GM18861 (cell line): Measurements from ENCODE around the gene USP40.

Source experiments
- ATAC-seq: cut with Tn5 transposase; IDR thresholded peaks from one replicate; pipeline ENCODE4 v1.9.1; 2021; ENCODE audit not compliant: unreplicated experiment

The USP40 gene

DNA sequence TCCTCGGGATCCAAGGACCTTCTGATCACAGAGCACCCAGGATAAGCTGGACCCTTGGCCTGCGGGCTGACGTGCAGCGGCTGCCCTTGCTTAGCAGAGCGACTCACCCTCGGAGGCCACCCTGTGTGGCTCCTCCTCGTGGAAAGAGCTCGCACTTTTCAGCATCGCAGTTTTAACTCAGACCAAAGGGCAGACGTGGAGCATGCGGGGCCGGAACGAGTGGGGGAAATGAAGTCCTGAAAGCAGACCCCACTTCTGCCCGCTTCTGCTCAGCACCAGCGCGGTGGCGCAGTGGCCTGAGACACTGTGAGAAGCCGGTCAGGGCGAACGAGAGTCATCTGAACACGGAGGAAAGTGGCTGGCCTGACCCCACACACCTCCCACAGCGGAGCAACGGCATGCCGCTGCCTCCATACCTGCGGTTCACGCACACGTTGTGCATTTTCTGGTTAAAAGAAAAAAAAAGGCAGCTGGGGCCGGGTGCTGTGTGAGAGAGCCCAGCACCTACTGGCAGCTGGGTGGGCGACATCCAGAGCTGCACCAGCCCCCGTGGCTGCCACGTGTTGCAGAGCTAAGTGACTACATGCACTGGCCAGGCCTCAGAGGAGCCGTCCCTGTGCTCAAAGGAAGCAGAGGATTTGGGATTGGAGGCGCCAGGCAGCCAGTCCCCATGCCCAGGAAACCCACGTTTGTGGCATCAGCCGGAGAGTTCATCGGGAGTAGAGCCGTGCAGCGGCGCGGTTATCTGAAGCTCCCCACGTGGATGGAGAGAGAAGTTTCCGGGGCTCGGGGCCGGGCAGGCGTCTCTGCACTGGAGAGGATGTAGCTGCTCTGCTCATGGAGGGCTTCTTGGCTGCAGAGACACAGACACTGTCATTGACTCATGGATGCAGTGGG, 89.7 kb downstream of the USP40 start:
- ATAC-seq: no peak

DNA sequence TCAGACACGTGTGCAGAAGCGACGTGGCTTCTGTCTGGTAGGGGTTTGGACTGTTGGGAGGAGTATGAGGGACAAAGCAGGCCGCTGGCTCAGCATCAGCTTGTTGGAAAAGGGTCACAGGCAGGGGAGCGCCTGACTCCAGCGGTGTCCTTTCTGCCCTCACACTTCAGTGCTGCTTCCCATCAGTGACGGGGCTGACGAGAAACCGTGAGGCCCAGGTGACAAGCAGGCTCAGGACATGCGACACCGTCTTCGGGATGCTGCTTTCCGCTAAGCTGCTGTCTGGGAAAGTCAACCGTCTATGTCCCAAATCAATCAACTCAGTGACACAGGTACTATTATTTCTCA, 90.5 kb downstream of the USP40 start:
- ATAC-seq: no peak

DNA sequence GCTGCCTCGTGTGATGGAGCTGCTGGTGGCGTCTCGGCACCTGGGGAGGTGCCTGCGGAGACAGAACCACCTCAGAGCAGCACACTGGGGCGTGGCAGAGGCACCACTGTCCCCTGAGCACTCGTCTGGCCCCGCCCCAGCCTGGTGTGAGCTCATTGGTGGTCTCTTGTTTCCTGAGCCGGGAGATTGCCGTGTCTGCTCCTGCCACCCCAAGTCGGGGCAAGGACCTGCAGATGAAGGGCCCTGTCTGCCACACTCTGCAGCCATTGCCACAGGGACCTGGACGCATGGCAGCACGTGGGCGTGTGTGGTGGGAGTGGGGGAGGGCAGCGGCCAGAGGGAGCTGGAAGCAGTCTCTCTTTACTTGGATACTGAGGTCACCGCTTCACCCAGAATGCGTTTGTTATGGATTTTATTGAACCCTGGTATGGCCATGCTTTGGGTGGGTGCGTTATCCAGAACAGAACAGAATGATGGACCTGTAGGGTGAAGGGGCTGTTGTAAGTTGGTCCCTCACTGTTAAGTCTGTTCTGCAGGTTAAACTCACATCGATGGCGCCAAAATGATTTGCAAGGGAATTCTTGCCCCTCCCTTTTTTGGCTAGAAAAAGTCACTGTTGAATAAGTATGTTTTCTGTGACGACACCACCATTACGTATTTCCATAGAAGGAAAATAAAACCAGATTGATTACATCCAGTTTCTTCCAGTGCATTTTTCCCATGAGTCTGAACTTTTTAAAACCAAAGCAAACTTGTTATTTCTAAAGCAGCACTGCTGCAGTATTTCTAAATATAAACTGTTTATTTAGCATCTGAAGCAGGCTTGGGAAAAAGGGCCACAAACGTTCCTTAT, 92.0 kb downstream of the USP40 start:
- ATAC-seq: no peak

DNA sequence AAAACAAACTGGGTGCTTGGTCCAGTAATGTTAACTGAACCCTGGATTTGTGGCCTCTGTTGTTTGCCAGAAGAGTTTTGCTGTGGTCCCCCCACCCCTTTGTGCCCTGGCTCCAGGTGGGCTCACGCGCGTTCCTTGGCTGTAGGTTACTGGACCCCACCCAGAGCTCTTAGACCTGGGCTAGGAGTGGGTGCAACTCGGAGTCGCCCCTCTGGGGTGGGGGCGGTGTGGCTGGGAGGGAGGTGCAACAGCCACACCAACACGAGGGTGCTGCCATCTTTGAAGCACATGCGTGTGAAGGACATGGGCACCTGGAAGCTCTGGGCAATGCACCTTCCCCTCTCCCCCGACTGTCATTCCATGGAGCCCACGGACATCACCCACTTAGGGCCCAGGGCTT, 92.7 kb downstream of the USP40 start:
- ATAC-seq: no peak

- no peak for ATAC-seq
Observed at GRCh38 chr2:233473386-233473791, 93.2 kb downstream of the USP40 start.

DNA sequence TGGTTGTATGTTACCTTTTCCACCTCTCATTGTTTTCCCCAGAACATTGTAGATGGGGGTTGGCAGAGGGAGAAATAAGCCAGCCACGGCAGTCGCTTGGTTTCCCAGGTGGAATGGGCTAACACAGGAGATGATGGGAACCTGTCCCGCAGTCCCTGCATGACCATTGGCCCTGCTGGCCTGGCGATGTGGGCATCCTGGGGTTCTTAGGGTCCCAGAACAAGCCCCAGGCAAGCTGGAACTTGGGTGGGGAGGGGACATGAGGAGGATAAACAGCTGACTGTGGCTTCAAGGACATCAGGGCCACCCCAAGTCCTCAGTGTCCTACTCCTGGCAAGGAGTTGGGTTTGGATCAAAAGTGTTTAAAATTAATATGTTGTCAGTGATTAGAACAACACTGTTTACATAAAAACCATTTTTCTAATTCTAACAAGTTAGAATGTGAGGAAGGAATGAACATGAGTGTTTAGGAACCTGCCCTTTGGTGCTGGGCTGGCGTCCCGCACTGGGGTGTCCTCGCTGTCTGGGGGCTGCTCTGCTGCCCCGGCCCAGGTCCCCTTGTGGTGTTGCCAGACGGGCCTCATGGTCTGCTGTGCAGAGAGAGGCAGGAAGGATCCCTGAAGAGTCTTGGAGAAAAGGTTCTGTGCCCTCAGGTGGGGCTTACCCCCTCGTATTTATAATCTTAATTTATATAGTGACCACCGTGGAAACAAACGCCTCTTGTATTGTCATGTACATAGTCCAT, 95.1 kb downstream of the USP40 start:
- ATAC-seq: no peak

DNA sequence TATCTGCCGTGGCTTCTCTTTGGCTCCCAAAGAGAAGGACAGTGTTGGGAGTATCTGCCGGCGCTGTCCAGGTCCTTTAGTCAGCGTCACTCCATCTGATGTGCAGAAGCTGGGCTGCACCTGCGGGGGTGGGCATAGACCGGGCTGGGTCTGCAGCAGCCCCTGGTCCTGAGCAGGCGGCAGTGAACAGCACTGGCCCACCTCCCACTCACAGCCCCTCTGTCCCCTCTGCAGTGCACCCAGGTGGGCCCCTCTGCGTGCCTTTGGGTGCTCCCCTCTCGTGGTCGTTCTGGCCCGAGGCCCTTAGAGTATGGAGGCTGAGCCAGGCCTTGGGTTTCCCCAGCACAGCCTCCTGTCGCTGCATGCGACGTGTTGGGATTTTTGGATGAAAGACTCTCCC, 95.7 kb downstream of the USP40 start:
- no peak for ATAC-seq

DNA sequence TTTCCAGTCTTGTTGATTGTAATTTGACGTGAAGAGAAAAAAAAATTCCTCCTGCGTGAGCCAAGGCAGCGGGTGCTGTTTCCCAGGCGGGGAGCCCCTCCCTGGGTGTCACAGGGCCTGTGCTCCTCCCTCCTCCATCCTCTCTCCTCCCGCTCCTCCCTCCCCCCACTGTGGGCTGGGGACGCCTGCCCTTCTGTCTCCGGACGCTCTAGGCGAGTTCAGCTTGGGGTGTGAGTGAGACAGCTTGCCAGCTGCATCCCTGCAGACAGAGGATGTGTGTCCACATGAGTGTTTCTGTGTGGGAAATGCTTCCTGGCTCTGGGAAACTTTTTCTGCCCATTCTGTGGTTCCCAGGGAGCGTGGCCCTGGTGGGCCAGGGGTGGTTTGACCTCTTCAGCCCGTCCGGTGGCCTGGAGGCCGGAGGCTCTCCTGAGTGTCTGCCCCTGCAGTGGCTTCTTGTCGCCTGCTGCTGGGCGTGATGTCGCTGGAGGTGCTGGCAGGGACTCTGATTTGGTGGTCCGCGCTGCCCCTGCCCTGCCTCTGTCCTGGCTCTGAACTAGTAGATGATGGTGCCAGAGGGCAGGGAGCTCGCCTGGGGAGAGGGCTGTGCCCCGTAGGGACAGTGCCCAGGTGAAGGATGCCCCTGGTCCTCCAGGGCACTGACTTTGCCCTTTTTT, 96.4 kb downstream of the USP40 start:
- ATAC-seq: no peak

DNA sequence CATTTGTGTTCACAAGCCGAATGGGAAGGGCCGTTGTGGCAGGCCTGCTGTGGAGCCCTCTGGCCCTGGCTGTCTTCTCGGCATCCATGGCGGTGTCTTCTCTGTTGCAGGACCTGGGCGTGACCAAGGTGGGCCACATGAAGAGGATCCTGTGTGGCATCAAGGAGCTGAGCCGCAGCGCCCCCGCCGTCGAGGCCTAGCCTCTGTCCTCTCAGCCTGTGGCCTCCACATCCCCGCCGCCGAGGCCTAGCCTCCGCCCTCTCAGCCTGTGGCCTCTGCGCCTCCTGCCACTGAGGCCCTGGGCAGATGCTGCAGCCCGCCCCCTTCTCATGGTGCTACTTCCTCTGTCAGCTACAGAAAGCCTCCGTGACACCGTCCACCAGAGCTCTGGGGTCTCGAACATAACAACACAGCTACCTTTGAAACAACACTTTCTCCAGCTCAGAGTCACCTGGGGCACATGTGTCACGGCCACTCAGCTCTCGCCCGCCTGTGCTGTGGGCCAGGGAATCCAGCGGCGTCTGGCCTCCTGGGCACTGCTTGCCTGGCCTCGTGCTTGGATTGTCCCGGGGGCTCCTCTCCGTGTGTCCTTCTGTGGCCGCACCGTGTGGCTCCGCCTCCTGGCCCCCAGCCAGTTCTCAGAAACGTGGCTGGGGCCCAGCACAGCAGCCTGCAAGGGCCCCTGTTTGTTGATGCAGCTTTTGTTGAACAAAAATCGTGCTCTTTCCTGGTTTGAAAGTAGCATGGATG, 97.1 kb downstream of the USP40 start:
- ATAC-seq: no peak

DNA sequence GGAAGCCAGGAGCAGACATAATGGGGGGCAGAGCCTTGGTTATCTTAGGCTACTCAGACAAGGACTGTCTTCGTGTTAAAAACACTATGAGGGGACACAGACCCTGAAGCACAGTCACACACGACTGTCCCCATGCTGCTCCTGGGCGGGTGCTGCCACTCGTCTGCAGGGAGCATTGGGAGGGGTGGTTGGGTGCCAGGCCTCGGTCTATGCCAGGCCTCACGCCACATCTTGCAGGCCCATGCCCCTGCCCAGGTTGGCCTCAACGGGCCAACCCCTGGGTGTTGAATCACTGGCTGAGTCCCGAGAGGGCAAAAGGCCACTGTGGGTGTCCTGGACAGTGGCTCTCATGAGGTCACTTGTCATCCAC, 97.9 kb downstream of the USP40 start:
- no peak for ATAC-seq

- ATAC-seq: no peak
Observed at GRCh38 chr2:233468047-233468740, 98.4 kb downstream of the USP40 start.

GRCh38 chr2:233466991-233467603, 99.5 kb downstream of the USP40 start:
- ATAC-seq: no peak

GRCh38 chr2:233464531-233465240, 101.9 kb downstream of the USP40 start:
- ATAC-seq: no peak

DNA sequence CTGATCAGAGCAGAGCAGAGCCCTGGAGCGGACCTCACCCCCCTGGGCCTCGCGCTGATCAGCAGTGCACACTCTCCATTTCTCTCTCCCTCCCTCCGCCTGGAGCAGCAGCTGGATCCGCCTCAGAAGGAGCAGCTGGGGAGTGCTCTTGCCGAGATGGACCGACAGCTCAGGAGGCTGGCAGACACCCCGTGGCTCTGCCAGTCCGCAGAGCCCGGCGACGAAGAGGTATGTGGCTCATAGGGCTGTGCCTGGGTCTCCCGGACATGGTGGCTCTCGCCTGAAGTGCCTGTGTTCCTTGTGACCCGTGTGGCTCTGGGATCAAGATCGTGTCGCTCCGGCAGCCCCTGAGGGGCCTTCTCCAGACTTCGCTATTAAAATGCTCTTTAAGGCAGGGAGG, 102.5 kb downstream of the USP40 start:
- ATAC-seq: no peak

DNA sequence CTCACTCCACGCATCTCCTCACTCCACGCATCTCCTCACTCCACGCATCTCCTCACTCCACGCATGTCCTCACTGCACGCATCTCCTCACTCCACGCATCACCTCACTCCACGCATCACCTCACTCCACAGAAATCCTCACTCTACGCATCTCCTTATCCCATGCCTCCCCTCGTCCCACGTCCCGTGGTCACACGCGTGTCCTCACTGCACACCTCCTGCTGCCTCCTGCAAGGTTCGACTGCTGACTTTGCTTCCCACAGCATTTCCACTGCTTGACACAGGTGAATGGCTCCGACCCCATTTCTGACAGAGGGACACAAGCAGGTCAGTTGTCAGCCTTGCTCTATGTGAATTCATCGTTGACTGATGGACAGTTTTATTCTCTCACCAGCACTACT, 103.0 kb downstream of the USP40 start:
- ATAC-seq: no peak

GRCh38 chr2:233462826-233463470, 103.6 kb downstream of the USP40 start:
- ATAC-seq: no peak

- ATAC-seq: no peak
Observed at GRCh38 chr2:233462202-233462785, 104.3 kb downstream of the USP40 start.

DNA sequence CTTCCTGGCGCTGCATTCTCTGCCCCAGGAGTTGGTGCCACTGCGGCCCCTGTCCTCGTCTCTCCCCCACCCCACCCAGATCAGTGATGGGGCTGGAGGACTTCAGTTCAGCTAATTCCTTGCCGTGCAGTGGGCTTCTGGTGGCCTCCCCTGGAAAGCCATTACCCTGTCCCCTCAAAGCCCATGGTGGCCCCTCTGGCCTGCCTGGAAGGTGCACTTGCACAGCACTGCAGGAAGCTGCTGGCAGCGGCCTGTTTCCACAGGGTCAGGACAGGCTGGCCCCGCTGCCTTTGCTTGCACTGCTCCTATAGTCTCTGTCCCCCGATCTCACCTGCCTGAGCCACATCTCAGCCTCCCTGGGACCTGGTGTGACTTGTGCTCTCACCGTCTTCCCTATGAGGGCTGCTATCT, 105.1 kb downstream of the USP40 start:
- ATAC-seq: no peak
